Panc1 (cell line): ENCODE data around the gene DNAJA4. TPM values are rescaled to one million over a fixed set of nuclear protein-coding genes. Genes with fewer than 3 reads are reported as not detected.
"Not testable (repeated sequence)": the region's sequence is repeated elsewhere in the genome, so short reads cannot be mapped to it uniquely, and the experiment has no call there.

ENCODE experiments used
- ATAC-seq: fragments of 200-7000 bp; cut with Tn5 transposase; 2 replicates; pipeline ENCODE4 v1.9.1; 2020; ENCODE audit warnings: mild to moderate bottlenecking, moderate library complexity
- BruUV-seq: library from RNA; stranded (reverse); fragments of 400-500 nt; replicated peaks from 2 replicates; lab custom pipeline; 2021; lab: Mats Ljungman, UMichigan
- CTCF ChIA-PET: fragments of 300-600 bp; sonication (Branson Sonifier 250); formaldehyde crosslinking; loops from one replicate; lab custom pipeline; 2022; ENCODE audit warnings: antibody characterized with exemption; lab: Charles Lee
- POLR2A ChIA-PET: fragments of 300-600 bp; sonication (Branson Sonifier 250); formaldehyde crosslinking; loops from one replicate; lab custom pipeline; 2022; ENCODE audit warnings: antibody characterized with exemption; lab: Charles Lee
- DNase-seq: peaks from one replicate; pipeline ENCODE4 v3.0.0-alpha.2; 2010; ENCODE audit warnings: low read depth, low spot score
- H3K27ac ChIP-seq: 2 replicates; pipeline ENCODE4 v1.5.1; 2011; ENCODE audit warnings: mild to moderate bottlenecking, low read length, inconsistent platforms
- H3K27me3 ChIP-seq: fragments of 200-500 bp; sonication (Bioruptor generic); 2 replicates; pipeline ENCODE4 v1.6.0; 2014; ENCODE audit warnings: low read length, inconsistent platforms; ENCODE audit not compliant: control insufficient read depth, insufficient read depth
- H3K36me3 ChIP-seq: fragments of 200-500 bp; sonication (Bioruptor generic); 2 replicates; pipeline ENCODE4 v1.5.1; 2014; ENCODE audit warnings: inconsistent platforms, mild to moderate bottlenecking, low read length, moderate library complexity; ENCODE audit not compliant: control insufficient read depth, insufficient read depth
- H3K4me1 ChIP-seq: 2 replicates; pipeline ENCODE4 v1.5.1; 2011; ENCODE audit warnings: inconsistent platforms, mild to moderate bottlenecking, low read length, moderate library complexity; ENCODE audit not compliant: control insufficient read depth, insufficient read depth
- H3K4me3 ChIP-seq, 2 experiments: 2 replicates each; pipeline ENCODE4 v1.5.1; 2011 to 2012; ENCODE audit warnings: low read depth in 2 of 2, low read length in 2 of 2, mild to moderate bottlenecking in 2 of 2, inconsistent platforms in 1 of 2, moderate library complexity in 1 of 2
- H3K9me3 ChIP-seq: fragments of 200-500 bp; sonication (Bioruptor generic); 2 replicates; pipeline ENCODE4 v1.5.1; 2014; ENCODE audit warnings: low read depth, mild to moderate bottlenecking, inconsistent platforms, low read length, moderate library complexity; ENCODE audit not compliant: control insufficient read depth, insufficient read depth
- CTCF ChIP-seq: fragments of 450-650 bp; IDR thresholded peaks from 2 replicates; pipeline ENCODE4 v1.5.1; 2017; ENCODE audit warnings: mild to moderate bottlenecking
- POLR2AphosphoS5 ChIP-seq: IDR thresholded peaks from 2 replicates; pipeline ENCODE4 v1.6.1; 2012; ENCODE audit warnings: mild to moderate bottlenecking, low read depth, low read length, moderate library complexity
- REST ChIP-seq, 2 experiments: IDR thresholded peaks; 2 replicates each; pipeline ENCODE4 v1.6.1; 2011 to 2012; ENCODE audit warnings: low read depth in 2 of 2, control low read depth in 1 of 2, low read length in 1 of 2, mild to moderate bottlenecking in 1 of 2, moderate library complexity in 1 of 2; ENCODE audit not compliant: insufficient read depth in 1 of 2
- SIN3A ChIP-seq: IDR thresholded peaks from 2 replicates; pipeline ENCODE4 v1.6.1; 2012; ENCODE audit warnings: low read depth, mild to moderate bottlenecking, low read length, moderate library complexity, borderline replicate concordance; ENCODE audit not compliant: insufficient read depth
- TCF7L2 ChIP-seq: IDR thresholded peaks from 2 replicates; pipeline ENCODE4 v1.6.1; 2011; ENCODE audit warnings: mild to moderate bottlenecking, low read depth, low read length, inconsistent platforms
- in situ Hi-C: cut with HindIII; loops from 2 replicates; pipeline ENCODE4 v1.10.0; 2016; ENCODE audit warnings: low sequenced_read_pairs, low pct_unique_long_range_greater_than_20kb
- intact Hi-C: fragments of 100-400 bp; cut with micrococcal nuclease; formaldehyde crosslinking; loops from one replicate; pipeline ENCODE4 v1.10.0; 2022; ENCODE audit not compliant: unreplicated experiment
- total RNA-seq: library from RNA; stranded (reverse); gene quantifications from one replicate; pipeline ENCODE4 v1.2.1, GENCODE V29; 2021; ENCODE audit not compliant: unreplicated experiment

The DNAJA4 gene
- total RNA-seq, 1 experiment from 2014 or later = 11.1 TPM

GRCh38 chr15:78244101-78244500 lies 20.3 kb upstream of the DNAJA4 start:
- intact Hi-C loops = loop anchor here (5.0 kb wide), 1 partner anchor 112 kb away; the partner anchor contains the start of gene CIB2
- no peaks in the 10 kb centered on the region for H3K27me3 ChIP-seq
- DNase-seq (no peak), ATAC-seq (no peak)
- ChIA-PET POLR2A (no interaction called here), CTCF (interaction anchor here (0.6 kb wide), 1 partner anchor 131 kb away, joined by 7 read pairs; no protein-coding TSS in a partner anchor)
- H3K27ac ChIP-seq = no peak overlapping the region
- H3K4me3 ChIP-seq = no peak overlapping the region
- no peaks in the 10 kb centered on the region for H3K9me3 ChIP-seq
- H3K36me3 ChIP-seq = no peaks in the 10 kb centered on the region
- no peak for TF ChIP-seq TCF7L2
- TF ChIP-seq CTCF = no peak
- TF ChIP-seq POLR2AphosphoS5 = no peak
- TF ChIP-seq REST (IDR thresholded peaks at IDR 0.05; ENCODE audit: insufficient read depth in 1 of 2, low read depth in 2 of 2, low read length in 1 of 2) = no peak
- TF ChIP-seq SIN3A = no peak
- in situ Hi-C loops = no loop called here
- no peaks in the 10 kb centered on the region for H3K4me1 ChIP-seq
- BruUV-seq = no TSS peak

GRCh38 chr15:78244893-78245292 lies 19.5 kb upstream of the DNAJA4 start:
- intact Hi-C loops = loop anchor here (5.0 kb wide), 1 partner anchor 113 kb away; the partner anchor contains the start of gene CIB2
- POLR2A ChIA-PET = no interaction called here
- ATAC-seq (no peak), DNase-seq (no peak)
- Histone ChIP-seq H3K27ac (no peak overlapping the region), H3K9me3 (no peaks in the 10 kb centered on the region), H3K4me1 (no peaks in the 10 kb centered on the region), H3K36me3 (no peaks in the 10 kb centered on the region), H3K27me3 (no peaks in the 10 kb centered on the region), H3K4me3 (no peak overlapping the region)
- CTCF ChIA-PET = no interaction called here
- no TSS peak for BruUV-seq
- no peak for TF ChIP-seq SIN3A
- no peak for TF ChIP-seq REST (IDR thresholded peaks at IDR 0.05; ENCODE audit: insufficient read depth in 1 of 2, low read depth in 2 of 2, low read length in 1 of 2)
- no peak for TF ChIP-seq CTCF
- TF ChIP-seq POLR2AphosphoS5 = no peak
- no peak for TF ChIP-seq TCF7L2
- in situ Hi-C loops = no loop called here

- POLR2A ChIA-PET, intact Hi-C loops: not testable (repeated sequence)
Measured at GRCh38 chr15:78245392-78245791, 19.0 kb upstream of the DNAJA4 start.

More at GRCh38 chr15:78245392-78245791, 19.0 kb upstream of the DNAJA4 start:
- H3K27ac ChIP-seq, H3K4me3 ChIP-seq, DNase-seq, H3K4me1 ChIP-seq, CTCF ChIA-PET, BruUV-seq, H3K36me3 ChIP-seq, H3K27me3 ChIP-seq, in situ Hi-C loops, ATAC-seq, H3K9me3 ChIP-seq: not testable (repeated sequence)
